ENCODE results near the gene IFT88.
"Not testable (repeated sequence)": the region's sequence is repeated elsewhere in the genome, so short reads cannot be mapped to it uniquely, and the experiment has no call there.

IFT88 gene

DNA sequence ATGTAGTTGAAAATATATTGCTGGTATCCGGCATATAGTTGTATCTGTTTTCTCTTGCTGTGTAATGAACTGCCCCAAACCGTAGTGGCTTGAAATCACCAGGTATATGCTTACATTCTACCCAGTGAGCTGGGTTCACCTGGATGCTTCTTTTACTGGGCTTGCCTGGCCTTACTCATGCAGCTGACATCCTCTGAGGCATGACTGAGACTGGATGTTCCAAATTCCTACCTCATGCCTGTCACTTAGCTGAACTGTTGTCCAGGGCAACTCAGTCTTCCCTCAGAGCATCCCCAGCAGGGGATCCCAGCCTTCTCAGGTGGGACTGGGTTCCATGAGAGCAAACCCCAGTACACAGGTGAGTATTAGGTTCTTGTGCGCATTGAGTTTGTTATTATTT lies 66.8 kb downstream of the IFT88 start:
- DNase-seq, result no peak

DNA sequence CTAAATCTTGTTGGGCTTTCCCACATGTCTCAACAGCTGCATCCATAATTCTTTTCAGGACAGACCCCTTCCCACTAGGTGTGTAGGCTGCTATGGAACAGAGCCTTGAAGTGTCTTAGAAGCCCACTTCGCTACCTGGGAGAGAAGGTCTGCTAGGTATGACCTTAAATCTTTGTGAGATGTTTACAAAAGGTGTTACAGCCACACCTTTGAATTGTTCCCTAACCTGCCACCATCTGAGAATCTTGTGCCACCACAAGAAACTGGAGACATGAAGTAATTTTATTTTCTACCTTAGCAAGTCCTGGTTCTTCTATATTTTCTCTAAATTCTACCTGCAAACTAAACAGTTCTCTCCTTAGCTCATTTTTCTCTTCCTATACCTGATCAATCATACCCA lies 69.1 kb downstream of the IFT88 start:
- no peak for DNase-seq

DNA sequence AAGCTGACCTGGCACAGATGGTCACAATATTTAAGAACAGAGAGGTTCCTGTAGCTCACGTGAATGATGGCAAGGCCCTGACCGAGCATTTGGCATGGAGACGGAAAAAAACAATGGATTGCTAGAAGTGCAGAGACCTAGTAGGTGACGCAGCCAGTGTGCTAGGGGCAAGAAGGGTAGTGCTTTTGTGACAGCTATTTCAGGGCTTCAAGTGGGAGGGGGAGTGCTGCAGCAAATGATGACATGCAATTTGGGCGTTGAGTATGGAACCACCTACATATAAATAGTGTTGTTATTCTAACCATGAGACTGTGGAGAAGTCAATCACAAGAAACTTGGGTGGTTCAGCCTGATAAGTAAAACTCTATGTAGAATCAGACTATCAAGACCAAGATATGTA lies 70.9 kb downstream of the IFT88 start:
- no peak for DNase-seq

DNA sequence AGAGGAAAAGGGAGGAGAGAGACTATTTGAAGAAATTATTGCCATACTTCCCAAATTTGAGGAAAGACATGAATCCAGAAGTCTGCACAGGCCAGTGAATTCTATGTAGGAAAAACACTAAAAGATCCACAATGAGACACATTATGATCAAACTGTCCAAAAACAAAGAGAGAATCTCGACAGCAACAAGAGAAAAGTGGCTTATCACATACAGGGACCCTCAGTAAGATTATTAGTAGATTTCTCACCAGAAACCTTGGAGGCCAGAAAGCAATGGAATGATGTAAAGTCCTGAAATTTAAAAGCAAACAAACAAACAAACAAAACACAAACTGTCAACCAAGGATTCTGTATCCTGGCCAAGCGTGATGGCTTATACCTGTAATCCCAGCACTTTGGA lies 80.8 kb downstream of the IFT88 start:
- DNase-seq, result no peak

DNA sequence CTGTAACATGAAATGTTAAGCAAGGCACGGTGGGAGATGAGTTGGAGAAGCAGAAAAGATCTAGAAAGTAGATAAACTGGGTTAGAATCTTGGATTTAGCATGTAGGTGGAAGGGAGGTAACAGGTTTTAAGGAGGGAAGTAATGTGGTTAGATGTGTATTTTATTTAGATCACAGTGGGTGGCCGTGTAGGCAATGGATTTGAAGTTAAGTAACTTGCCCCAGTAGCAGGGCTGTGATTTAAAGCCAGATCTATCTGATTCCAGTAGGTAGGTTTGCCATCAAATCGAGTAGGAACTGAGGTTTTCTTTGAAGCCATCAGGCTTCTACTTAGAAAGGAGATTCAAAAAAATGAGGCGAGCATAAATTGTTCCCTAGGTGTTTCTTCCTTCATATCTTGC lies 86.0 kb downstream of the IFT88 start:
- DNase-seq, result no peak

DNA sequence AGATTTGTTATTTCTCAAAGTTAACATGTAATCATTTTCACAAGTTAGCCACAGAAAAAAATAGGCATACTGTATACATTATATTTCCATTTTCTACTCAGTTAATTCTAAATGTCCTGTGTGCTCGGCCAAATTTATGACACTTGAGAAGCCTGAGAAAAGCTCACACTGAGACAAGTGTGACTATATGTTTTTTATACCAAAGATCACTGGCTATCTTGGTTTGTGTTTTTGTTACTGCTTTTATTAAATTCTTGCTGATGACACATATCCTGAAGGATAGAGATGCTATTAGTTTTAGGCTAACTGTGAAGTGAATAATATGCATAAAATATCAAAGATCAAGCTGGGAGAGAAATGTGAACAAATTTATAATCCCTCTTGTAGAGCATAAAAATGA lies 87.2 kb downstream of the IFT88 start:
- no peak for DNase-seq

DNA sequence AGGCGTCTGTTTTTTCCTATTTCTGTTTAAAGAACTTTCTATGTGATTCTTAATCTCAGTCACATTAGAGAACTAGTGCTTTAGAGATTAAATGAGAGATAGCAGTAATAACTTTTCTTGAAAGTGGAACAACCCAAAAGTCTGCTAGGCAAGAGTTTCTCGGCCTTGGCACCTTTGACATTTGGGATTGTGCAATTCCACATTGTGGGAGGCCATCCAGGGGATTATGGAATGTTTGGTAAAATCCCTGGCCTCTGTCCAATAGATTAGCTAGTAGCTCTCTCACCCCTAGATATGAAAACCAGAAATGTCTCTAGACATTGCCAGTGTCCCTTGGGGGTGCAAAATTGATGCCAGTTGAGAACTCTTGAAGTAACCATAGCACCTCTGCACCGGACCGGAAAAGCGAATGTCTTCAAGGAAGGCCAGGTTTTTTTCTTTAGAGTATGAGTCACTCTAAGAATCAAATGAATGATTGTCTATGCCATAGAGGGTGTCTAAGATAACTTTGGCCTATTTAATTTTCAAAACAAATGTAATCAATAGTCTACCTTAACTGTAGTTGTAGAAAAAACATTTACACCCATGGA lies 91.6 kb downstream of the IFT88 start:
- DNase-seq, result no peak

DNA sequence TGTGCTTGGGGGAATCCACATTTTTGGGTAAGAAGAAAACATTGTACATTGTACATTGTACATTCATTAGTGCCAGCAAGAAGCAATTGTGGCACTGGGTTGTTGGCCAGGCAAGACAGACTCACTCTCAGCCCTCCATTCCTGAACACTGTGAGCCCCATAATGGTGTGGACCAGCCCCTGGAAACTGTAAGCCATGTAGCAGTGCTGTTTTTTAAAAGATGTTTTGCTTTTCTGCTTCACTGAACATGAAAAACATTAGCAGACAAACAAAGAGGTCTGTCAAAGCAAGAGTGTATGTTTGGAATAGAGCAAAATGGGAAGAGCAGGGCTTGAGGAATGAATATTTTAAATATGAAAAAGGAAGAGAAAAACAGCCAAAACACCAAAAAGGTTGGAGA lies 97.4 kb downstream of the IFT88 start:
- DNase-seq, result no peak

DNA sequence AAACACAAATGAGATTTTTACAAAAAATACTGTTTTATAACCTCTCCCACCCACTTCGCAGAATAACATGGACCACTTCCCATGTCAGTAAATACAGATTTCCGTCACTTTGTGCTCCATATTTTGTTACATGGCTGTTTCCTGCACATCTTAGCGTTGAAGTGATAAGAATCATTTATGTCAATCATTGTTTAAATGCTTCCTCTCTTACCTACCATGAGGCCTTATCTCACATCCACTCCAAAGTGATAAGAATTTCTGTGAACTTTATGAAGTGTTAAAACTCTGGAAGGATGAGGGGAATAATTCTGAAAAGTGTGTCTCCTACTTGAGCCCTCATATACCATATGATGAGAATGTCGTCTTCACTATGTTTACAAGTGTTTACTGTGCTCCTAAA lies 100.0 kb downstream of the IFT88 start:
- no peak for DNase-seq

DNA sequence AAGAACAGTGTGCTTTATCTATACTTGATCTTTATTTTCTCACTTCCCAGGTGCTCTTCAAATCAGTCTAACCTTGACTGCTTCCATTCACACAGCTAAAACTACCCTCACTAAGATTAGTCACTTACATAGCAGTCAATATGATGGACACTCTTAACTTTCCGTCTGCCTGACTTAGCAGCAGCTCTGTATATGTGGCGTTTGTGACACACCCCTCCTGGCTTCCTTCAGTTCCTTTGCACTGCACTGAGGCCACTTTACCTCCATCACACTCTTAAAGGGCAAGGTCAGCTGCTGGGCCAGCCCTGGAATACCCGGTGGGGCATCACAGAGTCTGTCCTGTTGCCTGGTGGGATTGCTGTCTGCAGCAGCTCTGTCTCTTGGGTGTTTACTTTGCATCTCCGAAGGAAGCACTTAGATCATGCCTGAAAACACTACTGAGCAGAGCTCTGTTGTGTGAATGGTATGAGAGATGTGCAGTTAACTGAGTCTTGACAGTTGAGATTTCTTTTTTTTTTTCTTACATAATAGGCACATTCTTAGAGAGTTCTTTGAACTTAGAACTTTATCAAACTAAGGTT lies 101.0 kb downstream of the IFT88 start:
- DNase-seq, result no peak

DNA sequence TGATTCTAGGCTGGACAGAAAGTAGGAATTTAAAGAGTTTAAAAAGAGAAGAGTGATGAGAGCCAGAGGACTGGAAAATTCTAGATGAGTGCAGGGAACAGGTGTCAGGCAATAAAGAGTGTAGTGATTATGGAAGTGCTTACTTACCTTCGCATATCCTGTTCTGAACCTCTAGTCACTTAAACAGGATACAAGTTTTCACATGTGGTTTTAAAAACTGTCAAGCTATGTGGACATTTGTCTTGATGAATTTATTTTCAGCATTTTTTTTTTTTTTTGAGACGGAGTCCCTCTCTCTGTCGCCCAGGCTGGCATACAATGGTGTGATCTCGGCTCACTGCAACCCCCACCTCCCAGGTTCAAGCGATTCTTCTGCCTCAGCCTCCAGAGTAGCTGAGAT lies 102.2 kb downstream of the IFT88 start:
- no peak for DNase-seq

DNA sequence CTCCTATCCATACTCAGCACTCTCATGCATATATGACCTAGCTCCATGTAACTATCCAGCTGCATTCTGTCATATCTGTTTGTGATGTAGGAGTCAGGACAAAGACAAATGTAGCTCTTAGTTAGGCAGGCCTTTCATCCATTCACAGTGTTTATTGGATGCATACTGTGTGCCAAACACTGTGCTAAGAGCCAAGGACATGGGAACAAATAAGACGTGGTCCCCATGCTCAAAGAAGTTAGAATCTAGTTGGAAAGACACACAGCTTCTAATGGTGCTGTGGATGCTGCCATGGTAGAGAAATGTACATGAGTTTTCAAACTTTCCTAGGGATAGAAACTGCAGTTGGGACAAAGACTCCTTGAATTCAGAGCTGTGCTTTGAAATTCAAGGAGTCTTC lies 104.8 kb downstream of the IFT88 start:
- no peak for DNase-seq

DNA sequence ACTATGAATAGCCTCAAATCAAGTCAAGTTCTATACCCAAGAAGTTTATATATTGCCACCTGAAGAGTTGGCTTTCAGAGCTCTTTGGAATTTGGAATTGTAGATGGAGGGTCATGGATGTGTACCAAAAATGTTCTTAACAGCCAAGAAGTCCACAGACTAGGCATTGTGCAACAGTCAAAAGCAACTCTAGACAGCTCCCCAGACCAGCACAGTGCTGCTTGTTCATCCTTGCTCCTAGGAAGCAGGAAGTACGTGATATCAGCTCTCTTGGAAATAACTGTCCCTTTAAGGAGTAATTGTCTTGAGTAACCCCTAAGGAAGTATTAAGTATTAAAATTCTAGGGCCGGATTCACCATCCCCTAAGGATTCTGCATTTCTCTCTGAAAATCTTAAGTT lies 105.8 kb downstream of the IFT88 start:
- no peak for DNase-seq

DNA sequence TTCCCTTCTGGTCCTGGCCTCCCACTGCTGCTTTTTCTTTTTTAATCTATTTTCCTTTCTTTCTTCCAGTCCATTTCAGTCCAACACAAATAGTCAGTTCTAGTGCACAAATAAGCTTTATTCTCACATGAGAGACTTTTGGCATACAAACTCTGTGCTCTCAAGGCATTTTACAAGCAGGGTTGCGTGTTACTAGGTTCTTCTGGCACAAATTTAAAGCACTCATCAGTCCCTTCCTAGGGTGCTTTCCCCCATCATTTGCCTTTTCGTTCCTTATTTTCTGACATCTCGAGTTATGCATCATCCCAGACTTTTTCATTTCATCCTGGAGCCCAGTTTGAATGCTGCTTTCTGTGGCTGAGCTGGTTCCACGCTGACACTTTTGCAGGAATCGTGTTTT lies 106.8 kb downstream of the IFT88 start:
- no peak for DNase-seq

DNA sequence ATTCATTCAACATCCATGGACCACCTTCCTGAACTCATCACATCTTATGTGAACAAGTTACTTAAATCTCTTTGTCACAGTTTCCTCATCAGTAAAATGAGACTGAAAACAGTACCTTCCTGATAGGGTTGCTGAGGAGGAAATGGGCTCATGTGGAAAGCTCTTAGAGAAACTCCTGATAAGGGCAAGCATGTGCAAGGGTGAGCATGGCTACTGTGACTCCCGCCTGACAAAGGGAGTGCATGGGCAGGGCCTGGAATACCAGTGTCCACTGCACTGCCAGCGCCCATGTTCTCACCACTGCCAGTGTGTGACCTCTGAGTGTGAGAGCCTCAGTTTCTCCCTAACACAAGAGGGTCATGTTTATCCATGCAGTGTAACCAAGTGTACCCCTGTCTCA lies 109.3 kb downstream of the IFT88 start:
- DNase-seq, result no peak

DNA sequence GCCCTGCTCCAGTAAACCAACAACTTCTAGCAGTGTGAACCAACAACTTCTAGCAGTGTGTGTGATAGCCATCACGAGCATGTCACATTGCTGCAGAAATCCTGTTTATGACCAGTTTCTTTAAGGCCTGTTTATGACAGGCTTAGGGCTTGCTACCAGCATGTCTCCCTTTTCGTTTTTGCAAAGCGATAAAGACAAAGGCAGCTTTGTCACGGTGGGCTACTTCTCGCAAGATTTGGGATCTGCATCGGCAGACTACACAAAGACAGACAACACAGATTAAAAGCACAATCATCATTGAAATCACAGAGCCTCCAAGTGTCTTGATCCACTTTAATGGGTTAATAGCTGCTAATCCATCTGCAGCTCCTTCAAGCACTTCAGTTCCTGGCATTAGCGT lies 111.6 kb downstream of the IFT88 start:
- DNase-seq, result not testable (repeated sequence)

DNA sequence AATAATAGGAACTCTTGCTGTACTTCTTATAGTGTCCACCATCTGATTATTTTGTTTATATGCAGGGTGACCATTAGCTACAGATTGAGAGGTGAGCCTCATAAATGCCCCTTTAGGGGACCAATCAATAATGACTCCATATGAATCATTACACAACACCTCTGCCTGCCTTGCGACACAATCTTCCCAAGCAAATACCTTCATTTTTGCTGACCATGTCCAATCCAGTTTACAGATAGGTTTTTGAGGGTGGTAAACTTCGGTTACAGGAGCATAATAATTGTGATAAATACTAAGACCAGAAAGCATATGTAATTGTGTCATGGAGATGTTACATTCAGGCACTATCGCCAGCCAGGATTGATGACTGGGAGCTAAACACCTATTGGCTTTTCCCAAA lies 112.9 kb downstream of the IFT88 start:
- DNase-seq, result no peak

DNA sequence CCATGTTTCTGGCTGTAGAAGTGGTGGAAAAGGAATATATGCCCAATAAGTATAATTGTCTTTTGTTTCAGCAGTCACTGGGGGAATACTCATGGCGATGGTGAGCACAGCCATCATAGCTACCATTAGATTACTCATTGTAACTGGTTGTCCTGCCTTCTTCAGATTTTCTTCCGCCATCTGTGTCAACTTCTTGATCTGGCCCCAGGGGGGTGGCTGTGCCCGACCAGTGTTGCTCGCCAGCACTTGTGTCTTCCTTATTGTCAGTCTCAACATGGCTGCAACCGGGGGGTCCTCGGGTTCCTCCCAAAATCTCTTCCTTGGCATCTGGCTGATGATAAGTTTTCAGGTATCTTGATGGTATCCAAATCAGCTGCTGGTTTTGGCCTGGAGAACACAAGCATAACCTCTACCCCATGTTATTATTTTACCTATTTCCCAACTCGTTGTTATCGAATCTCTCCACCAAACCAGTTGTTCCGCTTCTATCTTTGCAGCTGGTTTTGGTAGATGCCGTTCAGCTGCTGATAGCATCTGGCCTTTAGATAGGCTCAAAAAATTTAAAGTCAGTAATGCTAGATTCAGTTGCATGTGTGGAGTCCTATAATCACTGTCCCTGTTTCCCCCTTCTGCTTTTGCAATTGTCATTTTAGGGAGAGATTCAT lies 113.6 kb downstream of the IFT88 start:
- DNase-seq, result no peak

DNA sequence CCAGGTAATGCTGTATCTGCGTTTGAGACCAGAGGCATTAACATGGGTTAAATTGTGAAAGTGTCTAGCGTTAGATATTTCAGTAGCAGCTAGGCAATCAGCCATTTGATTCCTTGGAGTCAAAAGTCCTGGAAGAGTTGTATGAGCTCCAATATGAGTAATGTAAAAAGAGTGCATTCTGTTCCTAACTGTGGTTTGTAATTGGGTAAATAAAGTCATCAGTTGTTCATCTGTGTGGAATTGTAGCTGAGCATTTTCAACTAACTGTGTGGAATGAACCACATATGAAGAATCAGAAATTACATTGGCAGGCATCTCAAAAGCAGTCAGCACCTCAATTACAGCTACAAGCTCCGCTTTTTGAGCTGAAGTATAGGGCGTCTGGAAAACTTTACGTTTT lies 114.5 kb downstream of the IFT88 start:
- DNase-seq, result not testable (repeated sequence)

DNA sequence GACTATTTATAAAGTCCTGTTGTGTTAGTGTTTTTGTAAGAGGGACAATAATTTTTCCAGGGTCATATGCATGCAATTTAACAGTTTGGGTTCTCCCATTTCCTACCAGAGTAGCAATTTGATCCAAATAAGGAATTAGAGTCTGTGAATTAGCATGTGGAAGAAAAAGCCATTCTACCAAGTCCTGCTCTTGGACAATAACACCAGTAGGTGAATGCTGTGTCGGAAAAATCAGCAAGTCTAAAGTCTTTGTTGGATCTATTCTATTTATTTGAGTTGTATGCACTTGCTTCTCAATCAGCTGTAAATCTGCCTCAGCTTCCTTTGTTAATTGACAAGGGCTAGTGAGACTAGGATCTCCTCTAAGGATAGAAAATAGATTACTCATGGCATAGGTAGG lies 115.1 kb downstream of the IFT88 start:
- DNase-seq, result no peak

DNA sequence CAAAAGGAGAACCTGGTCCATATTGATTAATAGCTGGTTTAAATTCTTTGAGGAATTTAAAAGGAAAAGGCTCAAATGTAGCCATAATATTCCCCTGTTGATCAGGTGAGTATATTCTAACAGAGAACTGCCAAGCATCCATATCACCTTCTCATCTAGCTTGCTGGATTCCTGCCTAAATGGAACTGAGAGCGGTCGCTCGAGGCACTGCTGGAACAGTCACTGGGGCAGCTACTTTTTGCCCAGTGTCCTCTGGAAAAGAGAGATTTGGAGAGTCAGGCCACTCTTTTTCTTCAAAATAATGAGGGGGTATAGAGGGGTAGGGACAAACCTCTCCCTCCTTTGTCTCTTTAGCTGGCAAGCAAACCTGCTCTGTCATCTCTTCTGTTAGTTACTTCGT lies 117.1 kb downstream of the IFT88 start:
- no peak for DNase-seq

DNA sequence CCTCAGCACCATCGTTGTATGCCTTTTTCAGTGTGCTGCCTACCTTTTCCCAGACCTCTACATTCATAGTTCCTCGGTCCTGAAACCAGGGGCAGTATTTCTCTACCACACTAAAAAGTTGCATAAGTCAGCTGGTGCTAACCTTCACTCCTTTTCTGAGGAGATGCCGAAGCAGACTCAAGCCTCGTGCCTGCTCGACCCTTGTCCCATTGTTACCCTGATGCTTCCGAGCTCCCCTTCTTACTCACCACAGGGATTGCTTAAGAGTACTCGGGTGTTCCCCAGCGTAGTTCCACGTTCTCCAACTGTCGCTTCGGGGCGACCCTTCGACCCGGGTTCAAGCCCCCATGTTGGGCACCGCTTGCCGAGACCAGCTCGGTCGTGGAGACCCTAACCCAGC lies 117.6 kb downstream of the IFT88 start:
- DNase-seq, result no peak

DNA sequence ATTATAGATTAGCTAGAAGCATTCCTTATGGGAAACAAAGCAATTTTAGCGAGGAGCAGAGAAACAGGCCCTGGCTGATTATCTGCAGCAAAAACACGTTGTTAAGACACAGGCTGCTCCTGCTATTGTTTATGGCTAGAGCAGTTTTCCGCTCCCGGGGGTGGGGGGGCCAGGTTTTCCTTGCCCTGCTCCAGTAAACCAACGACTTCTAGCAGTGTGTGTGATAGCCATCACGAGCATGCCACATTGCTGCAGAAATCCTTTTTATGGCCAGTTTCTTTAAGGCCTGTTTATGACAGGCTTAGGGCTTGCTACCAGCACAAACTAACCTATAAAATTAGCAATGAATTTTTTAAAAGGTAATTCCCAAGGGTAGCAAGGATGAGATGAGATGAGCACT lies 118.1 kb downstream of the IFT88 start:
- DNase-seq, result no peak

DNA sequence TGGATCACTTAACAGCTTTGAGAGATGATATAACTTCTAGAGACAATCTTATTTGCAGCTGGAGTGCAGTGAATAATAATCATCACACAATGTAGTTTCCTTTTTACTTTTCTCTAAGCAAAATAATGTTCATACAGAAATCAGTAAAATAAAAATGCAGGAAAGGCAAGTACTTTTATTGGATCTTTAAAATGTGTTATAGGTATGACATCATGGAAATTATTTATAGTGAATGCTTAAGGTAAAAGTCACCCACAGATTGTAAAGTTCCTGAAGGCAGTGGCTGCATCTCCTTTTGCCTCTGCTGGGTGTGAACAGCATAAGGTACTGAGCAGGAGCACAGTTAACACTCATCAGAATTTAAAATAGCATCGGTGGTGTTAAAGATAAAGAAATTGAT lies 119.2 kb downstream of the IFT88 start:
- DNase-seq, result no peak

Measured in GDM1 (cell line).